Caki2 (cell line): ENCODE data around the gene CAPZA1. TPM values are rescaled to one million over a fixed set of nuclear protein-coding genes. Genes with fewer than 3 reads are reported as not detected.

Source experiments
- DNase-seq: peaks from one replicate; pipeline ENCODE4 v3.0.0-alpha.2; 2015; ENCODE audit warnings: low read depth
- in situ Hi-C: cut with HindIII; loops from 2 replicates; pipeline ENCODE4 v1.10.0; 2016; ENCODE audit warnings: low sequenced_read_pairs, low pct_unique_long_range_greater_than_20kb, mixed read lengths
- total RNA-seq: library from RNA; depleted of rRNA; stranded (reverse); fragments of >200 nt; shearing (Covaris generic); gene quantifications from 2 replicates; pipeline ENCODE4 v1.2.3, GENCODE V29; 2014; ENCODE audit warnings: low replicate concordance

Gene CAPZA1
- total RNA-seq, 1 experiment from 2014 or later: 192 TPM

GRCh38 chr1:112673592-112674439 lies 54.2 kb downstream of the CAPZA1 start:
- in situ Hi-C loops: no loop called here
- DNase-seq: peak; percentile 45

- in situ Hi-C loops: no loop called here
- DNase-seq: peak; percentile 74
Observed at GRCh38 chr1:112674440-112674985, 54.9 kb downstream of the CAPZA1 start, which contains the start of gene MOV10. Gene MOV10, plus strand, starts transcription at chr1:112674659. Its CDS starts 254 bp downstream, at chr1:112674913.

- DNase-seq: no peak
- in situ Hi-C loops: no loop called here
Observed at GRCh38 chr1:112674986-112675727, 55.5 kb downstream of the CAPZA1 start.

GRCh38 chr1:112675728-112676381 lies 56.2 kb downstream of the CAPZA1 start:
- no peak for DNase-seq
- in situ Hi-C loops: no loop called here

GRCh38 chr1:112676543-112676942 lies 56.9 kb downstream of the CAPZA1 start:
- DNase-seq: no peak
- in situ Hi-C loops: no loop called here

GRCh38 chr1:112677501-112677900 lies 57.9 kb downstream of the CAPZA1 start:
- no peak for DNase-seq
- in situ Hi-C loops: no loop called here

- in situ Hi-C loops: no loop called here
- DNase-seq: no peak
Observed at GRCh38 chr1:112678605-112679004, 59.0 kb downstream of the CAPZA1 start.

- DNase-seq: no peak
- in situ Hi-C loops: no loop called here
Observed at GRCh38 chr1:112685913-112686312, 66.3 kb downstream of the CAPZA1 start.

- DNase-seq: no peak
- in situ Hi-C loops: no loop called here
Observed at GRCh38 chr1:112686417-112686816, 66.8 kb downstream of the CAPZA1 start.

- in situ Hi-C loops: no loop called here
- DNase-seq: no peak
Observed at GRCh38 chr1:112686835-112687234, 67.2 kb downstream of the CAPZA1 start.

- in situ Hi-C loops: no loop called here
- no peak for DNase-seq
Observed at GRCh38 chr1:112687361-112687760, 67.7 kb downstream of the CAPZA1 start.

- no peak for DNase-seq
- in situ Hi-C loops: no loop called here
Observed at GRCh38 chr1:112687785-112688496, 68.3 kb downstream of the CAPZA1 start.

GRCh38 chr1:112688781-112689193 lies 69.2 kb downstream of the CAPZA1 start:
- DNase-seq: no peak
- in situ Hi-C loops: no loop called here

- DNase-seq: no peak
- in situ Hi-C loops: no loop called here
Observed at GRCh38 chr1:112689196-112689841, 69.7 kb downstream of the CAPZA1 start.

GRCh38 chr1:112689842-112690237 lies 70.2 kb downstream of the CAPZA1 start:
- in situ Hi-C loops: no loop called here
- DNase-seq: no peak

GRCh38 chr1:112692681-112693080 lies 73.0 kb downstream of the CAPZA1 start:
- no peak for DNase-seq
- in situ Hi-C loops: no loop called here

GRCh38 chr1:112693821-112694220 lies 74.2 kb downstream of the CAPZA1 start:
- in situ Hi-C loops: no loop called here
- no peak for DNase-seq
